Ishikawa (cell line): Measurements from ENCODE around the gene AUTS2.

Source experiments
- CREB1 ChIP-seq: IDR thresholded peaks from 2 replicates; pipeline ENCODE4 v1.6.1; 2012; ENCODE audit warnings: low read depth
- RAD21 ChIP-seq: IDR thresholded peaks from 2 replicates; pipeline ENCODE4 v1.6.1; 2012; ENCODE audit warnings: low read depth
- YY1 ChIP-seq: IDR thresholded peaks from 2 replicates; pipeline ENCODE4 v1.6.1; 2012; ENCODE audit warnings: low read depth

GRCh38 chr7:69871886-69872569, 273.8 kb downstream of the AUTS2 start:
- TF ChIP-seq YY1, result no peak
- no peak for TF ChIP-seq RAD21
- TF ChIP-seq CREB1, result no peak
